GM23338 (cell line): ENCODE results near the gene CPNE4. TPM values are rescaled to one million over a fixed set of nuclear protein-coding genes. Genes with fewer than 3 reads are reported as not detected.

Experiments
- ATAC-seq: fragments of 200-7000 bp; cut with Tn5 transposase; 3 replicates; pipeline ENCODE4 v1.9.1; 2020
- DNase-seq: peaks from one replicate; pipeline ENCODE4 v3.0.0-alpha.2; 2015; ENCODE audit warnings: low spot score
- H2AFZ ChIP-seq: fragments of 200-600 bp; sonication (generic); 2 replicates; pipeline ENCODE4 v1.8.0; 2016; ENCODE audit warnings: antibody characterized with exemption, mild to moderate bottlenecking, moderate library complexity
- H3F3A ChIP-seq: fragments of 200-600 bp; sonication (generic); replicated peaks from 2 replicates; pipeline ENCODE4 v1.8.0; 2017; ENCODE audit warnings: antibody characterized with exemption, mixed run types, low read depth
- H3K27ac ChIP-seq: fragments of 200-600 bp; sonication (generic); 2 replicates; pipeline ENCODE4 v1.6.1; 2016; ENCODE audit warnings: low read depth
- H3K27me3 ChIP-seq: fragments of 200-600 bp; sonication (generic); 2 replicates; pipeline ENCODE4 v1.8.0; 2016; ENCODE audit warnings: mild to moderate bottlenecking, mixed run types, moderate library complexity; ENCODE audit not compliant: insufficient read depth
- H3K36me3 ChIP-seq: fragments of 200-600 bp; sonication (generic); 2 replicates; pipeline ENCODE4 v1.8.0; 2016; ENCODE audit warnings: mild to moderate bottlenecking; ENCODE audit not compliant: insufficient read depth
- H3K4me1 ChIP-seq: fragments of 200-600 bp; sonication (generic); 2 replicates; pipeline ENCODE4 v1.8.0; 2016; ENCODE audit warnings: mild to moderate bottlenecking, moderate library complexity; ENCODE audit not compliant: insufficient read depth
- H3K4me2 ChIP-seq: fragments of 200-600 bp; sonication (generic); 2 replicates; pipeline ENCODE4 v1.7.1; 2017; ENCODE audit warnings: mixed run types
- H3K4me3 ChIP-seq: fragments of 200-600 bp; sonication (generic); 2 replicates; pipeline ENCODE4 v1.6.1; 2016; ENCODE audit warnings: mixed run types
- H3K79me2 ChIP-seq: fragments of 200-600 bp; sonication (generic); replicated peaks from 2 replicates; pipeline ENCODE4 v1.8.0; 2017; ENCODE audit warnings: mild to moderate bottlenecking; ENCODE audit not compliant: insufficient read depth
- H3K9me2 ChIP-seq: fragments of 200-600 bp; sonication (generic); 2 replicates; pipeline ENCODE4 v1.8.0; 2017; ENCODE audit not compliant: insufficient read depth
- H4K20me1 ChIP-seq: fragments of 200-600 bp; sonication (generic); replicated peaks from 2 replicates; pipeline ENCODE4 v1.8.0; 2017; ENCODE audit warnings: mild to moderate bottlenecking; ENCODE audit not compliant: insufficient read depth
- H3K27ac Mint-ChIP-seq: 2 replicates; pipeline ENCODE4 v1.8.0; 2020; ENCODE audit warnings: inconsistent platforms, mild to moderate bottlenecking, moderate library complexity, mixed read lengths
- H3K27me3 Mint-ChIP-seq: 3 replicates; pipeline ENCODE4 v1.8.0; 2022; ENCODE audit warnings: low read depth, mild to moderate bottlenecking, moderate library complexity, mixed read lengths, inconsistent platforms; ENCODE audit not compliant: insufficient read depth, poor library complexity
- H3K36me3 Mint-ChIP-seq: 3 replicates; pipeline ENCODE4 v1.8.0; 2021; ENCODE audit warnings: low read depth, mild to moderate bottlenecking, inconsistent platforms, moderate library complexity, mixed read lengths
- H3K4me1 Mint-ChIP-seq: 3 replicates; pipeline ENCODE4 v1.8.0; 2020; ENCODE audit warnings: mild to moderate bottlenecking, inconsistent platforms, mixed read lengths
- H3K4me3 Mint-ChIP-seq: 3 replicates; pipeline ENCODE4 v1.8.0; 2021; ENCODE audit warnings: moderate library complexity, mild to moderate bottlenecking, inconsistent platforms, mixed read lengths
- H3K9me3 Mint-ChIP-seq: 3 replicates; pipeline ENCODE4 v1.8.0; 2020; ENCODE audit warnings: moderate library complexity, mild to moderate bottlenecking, inconsistent platforms, mixed read lengths
- CREB1 ChIP-seq: fragments of 250-450 bp; sonication (Bioruptor Pico); IDR thresholded peaks from 2 replicates; pipeline ENCODE4 v1.5.0; 2020; ENCODE audit warnings: low read depth, mild to moderate bottlenecking, moderate library complexity
- CTCF ChIP-seq, 2 experiments: fragments of 200-600 bp in 1 of 2; sonication (generic) in 1 of 2; conservative IDR thresholded peaks; 2 replicates each; pipeline versions ENCODE4 v1.5.1 to v1.6.1; 2016 to 2017; ENCODE audit warnings: antibody characterized with exemption in 2 of 2, low read depth in 2 of 2, mild to moderate bottlenecking in 2 of 2, moderate library complexity in 1 of 2
- ETS1 ChIP-seq: IDR thresholded peaks from 2 replicates; pipeline ENCODE4 v1.6.1; 2016; ENCODE audit warnings: antibody characterized with exemption
- EZH2 ChIP-seq: fragments of 200-600 bp; sonication (generic); IDR thresholded peaks from one replicate; pipeline ENCODE4 v1.8.0; 2017; ENCODE audit warnings: antibody characterized with exemption, mild to moderate bottlenecking, low read depth; ENCODE audit not compliant: unreplicated experiment
- EZH2phosphoT487 ChIP-seq: fragments of 200-600 bp; sonication (generic); IDR thresholded peaks from one replicate; pipeline ENCODE4 v1.8.1; 2018; ENCODE audit warnings: antibody characterized with exemption; ENCODE audit not compliant: unreplicated experiment
- JUNB ChIP-seq: IDR thresholded peaks from one replicate; pipeline ENCODE4 v1.6.1; 2016; ENCODE audit warnings: antibody characterized with exemption; ENCODE audit not compliant: unreplicated experiment
- NANOG ChIP-seq: IDR thresholded peaks from 2 replicates; pipeline ENCODE4 v1.6.1; 2016; ENCODE audit warnings: antibody characterized with exemption, borderline replicate concordance
- POLR2AphosphoS5 ChIP-seq: IDR thresholded peaks from 2 replicates; pipeline ENCODE4 v1.6.1; 2016; ENCODE audit warnings: antibody characterized with exemption, low read depth
- REST ChIP-seq: IDR thresholded peaks from one replicate; pipeline ENCODE4 v1.6.1; 2018; ENCODE audit warnings: antibody characterized with exemption; ENCODE audit not compliant: unreplicated experiment
- STAT1 ChIP-seq: IDR thresholded peaks from one replicate; pipeline ENCODE4 v1.6.1; 2016; ENCODE audit warnings: antibody characterized with exemption; ENCODE audit not compliant: unreplicated experiment
- ZNF114 ChIP-seq: fragments of 250-450 bp; sonication (Bioruptor Pico); IDR thresholded peaks from 2 replicates; pipeline ENCODE4 v1.5.0; 2020; ENCODE audit warnings: mild to moderate bottlenecking, moderate library complexity
- ZNF331 ChIP-seq: fragments of 250-450 bp; sonication (Bioruptor Pico); IDR thresholded peaks from 2 replicates; pipeline ENCODE4 v1.5.0; 2020; ENCODE audit warnings: low read depth, mild to moderate bottlenecking, moderate library complexity
- ZNF462 ChIP-seq: fragments of 250-450 bp; sonication (Bioruptor Pico); IDR thresholded peaks from 2 replicates; pipeline ENCODE4 v1.5.0; 2020; ENCODE audit warnings: mild to moderate bottlenecking, moderate library complexity
- polyA plus RNA-seq: library from polyadenylated mRNA; unstranded; fragments of >200 nt; fragmentation: Nextera tagmentation; extraction: Ambion mirVana; gene quantifications from 2 replicates; pipeline ENCODE4 v1.2.1, GENCODE V29; 2016
- total RNA-seq: library from RNA; depleted of rRNA; stranded (reverse); fragments of >200 nt; shearing (Covaris generic); gene quantifications from 2 replicates; pipeline ENCODE4 v1.2.3, GENCODE V29; 2014

The CPNE4 gene
- total and polyA plus RNA-seq, 2 experiments from 2014 or later, result 2.0 to 6.5 TPM

GRCh38 chr3:131610174-131610573 is 424.6 kb downstream of the CPNE4 start:
- Histone ChIP-seq H3K9me2 (no peaks in the 10 kb centered on the region; the same call in 1 of the 2 replicates), H3K36me3 (no peaks in the 10 kb centered on the region), H3K27me3 (no peaks in the 10 kb centered on the region), H3K4me1 (no peaks in the 10 kb centered on the region), H4K20me1 (no peaks in the 10 kb centered on the region), H3F3A (no peaks in the 10 kb centered on the region), H3K79me2 (no peaks in the 10 kb centered on the region), H3K27ac (no peak overlapping the region), H2AFZ (no peak overlapping the region), H3K4me3 (no peak overlapping the region), H3K4me2 (no peak overlapping the region)
- no peaks in the 10 kb centered on the region for H3K4me1 Mint-ChIP-seq
- H3K36me3 Mint-ChIP-seq, result no peaks in the 10 kb centered on the region
- H3K27ac Mint-ChIP-seq, result no peak overlapping the region
- no peaks in the 10 kb centered on the region for H3K27me3 Mint-ChIP-seq
- H3K9me3 Mint-ChIP-seq, result no peaks in the 10 kb centered on the region
- no peak for DNase-seq
- TF ChIP-seq ZNF462 (CRISPR knock-in tag) (no peak), JUNB (no peak), ZNF114 (CRISPR knock-in tag) (no peak), CTCF (conservative IDR thresholded peaks at IDR 0.05; ENCODE audit: low read depth in 2 of 2) (no peak), CREB1 (CRISPR knock-in tag) (no peak), ZNF331 (CRISPR knock-in tag) (no peak), STAT1 (no peak), EZH2phosphoT487 (no peak), NANOG (no peak), REST (no peak), ETS1 (no peak), EZH2 (no peak), POLR2AphosphoS5 (no peak)
- no peak overlapping the region for H3K4me3 Mint-ChIP-seq
- ATAC-seq, result no peak
